Measurements from ENCODE around the gene LDAF1. TPM values are rescaled to one million over a fixed set of nuclear protein-coding genes. Genes with fewer than 3 reads are reported as not detected.

Gene LDAF1
- total RNA-seq, 3 donors from 2014 or later = 34.3 to 66.6 (median 37.5) TPM

- intact Hi-C loops (cut with DNase I, micrococcal nuclease) = no loop called here
- no peak overlapping the region for H3K4me3 ChIP-seq
- no peaks in the 10 kb centered on the region for H3K36me3 ChIP-seq (ENCODE audit: low read depth)
- no peaks in the 10 kb centered on the region for H3K4me1 ChIP-seq (ENCODE audit: low read depth)
- DNase-seq = no peak
- TF ChIP-seq CTCF (IDR thresholded peaks at IDR 0.05) = no peak
- H3K9me3 ChIP-seq = no peaks in the 10 kb centered on the region
- no peak for ATAC-seq
Measured at GRCh38 chr16:21125191-21125590, 33.3 kb upstream of the LDAF1 start.

- ATAC-seq = no peak
- DNase-seq = no peak
- Histone ChIP-seq H3K4me1 (ENCODE audit: low read depth) (no peaks in the 10 kb centered on the region), H3K9me3 (no peaks in the 10 kb centered on the region), H3K36me3 (ENCODE audit: low read depth) (no peaks in the 10 kb centered on the region), H3K4me3 (no peak overlapping the region)
- no peak for TF ChIP-seq CTCF (IDR thresholded peaks at IDR 0.05)
- intact Hi-C loops (cut with DNase I, micrococcal nuclease) = no loop called here
Measured at GRCh38 chr16:21126518-21126917, 32.0 kb upstream of the LDAF1 start.

- no peaks in the 10 kb centered on the region for H3K36me3 ChIP-seq (ENCODE audit: low read depth)
- TF ChIP-seq CTCF (IDR thresholded peaks at IDR 0.05) = no peak
Measured at GRCh38 chr16:21128991-21129390, 29.5 kb upstream of the LDAF1 start.

GRCh38 chr16:21130811-21131210 lies 27.7 kb upstream of the LDAF1 start:
- Histone ChIP-seq H3K4me1 (ENCODE audit: low read depth) (no peaks in the 10 kb centered on the region), H3K36me3 (ENCODE audit: low read depth) (no peaks in the 10 kb centered on the region), H3K4me3 (no peak overlapping the region), H3K9me3 (no peaks in the 10 kb centered on the region)
- intact Hi-C loops (cut with DNase I, micrococcal nuclease) = no loop called here
- no peak for TF ChIP-seq CTCF (IDR thresholded peaks at IDR 0.05)
- ATAC-seq (no peak), DNase-seq (no peak)

More at GRCh38 chr16:21128991-21129390, 29.5 kb upstream of the LDAF1 start:
- Histone ChIP-seq H3K9me3 (no peaks in the 10 kb centered on the region), H3K4me1 (ENCODE audit: low read depth) (no peaks in the 10 kb centered on the region), H3K4me3 (no peak overlapping the region)
- no peak for ATAC-seq
- no peak for DNase-seq
- intact Hi-C loops (cut with DNase I, micrococcal nuclease) = no loop called here

- H3K36me3 ChIP-seq (ENCODE audit: low read depth) = no peaks in the 10 kb centered on the region
- DNase-seq = no peak
- no peak overlapping the region for H3K4me3 ChIP-seq
- H3K4me1 ChIP-seq (ENCODE audit: low read depth) = no peaks in the 10 kb centered on the region
- no peak for TF ChIP-seq CTCF (IDR thresholded peaks at IDR 0.05)
- H3K9me3 ChIP-seq = no peaks in the 10 kb centered on the region
- intact Hi-C loops (cut with DNase I, micrococcal nuclease) = no loop called here
- ATAC-seq = no peak
Measured at GRCh38 chr16:21134053-21134452, 24.4 kb upstream of the LDAF1 start.

- ATAC-seq (no peak), DNase-seq (no peak)
- Histone ChIP-seq H3K4me1 (ENCODE audit: low read depth) (peaks cover 4% of the 10 kb centered on the region), H3K36me3 (ENCODE audit: low read depth) (no peaks in the 10 kb centered on the region), H3K4me3 (no peak overlapping the region), H3K9me3 (no peaks in the 10 kb centered on the region)
- intact Hi-C loops (cut with DNase I, micrococcal nuclease) = no loop called here
- TF ChIP-seq CTCF (IDR thresholded peaks at IDR 0.05) = no peak
Measured at GRCh38 chr16:21145738-21146137, 12.7 kb upstream of the LDAF1 start.
